GM12878 (cell line): ENCODE results near the gene ZNF512. TPM values are rescaled to one million over a fixed set of nuclear protein-coding genes. Genes with fewer than 3 reads are reported as not detected.

Source experiments
- ATAC-seq: fragments of 200-7000 bp; cut with Tn5 transposase; 3 replicates; pipeline ENCODE4 v1.9.1; 2020; ENCODE audit warnings: mild to moderate bottlenecking, moderate library complexity
- BruUV-seq: library from RNA; stranded (reverse); fragments of 400-500 nt; replicated peaks from 2 replicates; lab custom pipeline; 2021; lab: Mats Ljungman, UMichigan
- CTCF ChIA-PET: fragments of 300-600 bp; sonication (Branson Sonifier 250); formaldehyde crosslinking; extraction: SDS; loops from one replicate; lab custom pipeline; 2021; ENCODE audit warnings: inconsistent platforms; lab: Yijun Ruan, JAX
- POLR2A ChIA-PET: fragments of 350-600 bp; formaldehyde crosslinking; extraction: SDS; loops from one replicate; lab custom pipeline; 2021; ENCODE audit warnings: inconsistent platforms; lab: Charles Lee
- RAD21 ChIA-PET: fragments of 300-600 bp; sonication (Branson Sonifier 250); formaldehyde crosslinking; loops from one replicate; lab custom pipeline; 2023; ENCODE audit warnings: antibody characterized with exemption; ENCODE audit not compliant: unreplicated experiment; lab: Charles Lee
- SMC1A ChIA-PET: fragments of 300-600 bp; sonication (Branson Sonifier 250); formaldehyde crosslinking; loops from one replicate; lab custom pipeline; 2023; ENCODE audit not compliant: unreplicated experiment, uncharacterized antibody; lab: Charles Lee
- DNase-seq: peaks from one replicate; pipeline ENCODE4 v3.0.0-alpha.2; 2011; ENCODE audit warnings: low read depth, low spot score
- FAIRE-seq: peaks from 3 replicates; lab custom pipeline; 2011; peaks lifted over from hg19 to GRCh38; lab: Jason Lieb, UNC
- H2AFZ ChIP-seq: 2 replicates; pipeline ENCODE4 v1.6.0; 2011; ENCODE audit warnings: low read depth, low read length, control low read depth; ENCODE audit not compliant: control insufficient read depth
- H3K27ac ChIP-seq: 2 replicates; pipeline ENCODE4 v1.5.1; 2011; ENCODE audit warnings: control low read depth; ENCODE audit not compliant: control insufficient read depth, insufficient read depth
- H3K27me3 ChIP-seq, 2 experiments: replicated peaks in 1 of 2; 2 replicates each; pipeline versions ENCODE4 v1.6.0 to v1.6.1; 2011; ENCODE audit warnings: low read length in 1 of 2; ENCODE audit not compliant: control insufficient read depth in 2 of 2, insufficient read depth in 2 of 2
- H3K36me3 ChIP-seq, 2 experiments: 2 replicates each; pipeline ENCODE4 v1.5.1; 2011; ENCODE audit warnings: low read length in 1 of 2; ENCODE audit not compliant: control insufficient read depth in 2 of 2, insufficient read depth in 2 of 2
- H3K4me1 ChIP-seq: 2 replicates; pipeline ENCODE4 v1.6.1; 2011; ENCODE audit warnings: mild to moderate bottlenecking, low read length, moderate library complexity, mixed read lengths; ENCODE audit not compliant: control insufficient read depth, insufficient read depth
- H3K4me2 ChIP-seq: 2 replicates; pipeline ENCODE4 v1.6.0; 2011; ENCODE audit warnings: control low read depth; ENCODE audit not compliant: control insufficient read depth, insufficient read depth
- H3K4me3 ChIP-seq: fragments of 200-600 bp; sonication (generic); 2 replicates; pipeline ENCODE4 v1.5.1; 2016
- H3K79me2 ChIP-seq: 2 replicates; pipeline ENCODE4 v1.6.0; 2011; ENCODE audit warnings: low read length; ENCODE audit not compliant: control insufficient read depth, insufficient read depth
- H3K9ac ChIP-seq: 2 replicates; pipeline ENCODE4 v1.8.0; 2011; ENCODE audit warnings: low read length, control low read depth, mixed read lengths; ENCODE audit not compliant: control insufficient read depth, insufficient read depth
- H3K9me3 ChIP-seq: replicated peaks from 3 replicates; pipeline ENCODE4 v1.5.1; 2011; ENCODE audit warnings: mild to moderate bottlenecking, low read length; ENCODE audit not compliant: control insufficient read depth, insufficient read depth
- H4K20me1 ChIP-seq: 2 replicates; pipeline ENCODE4 v1.6.0; 2011; ENCODE audit not compliant: control insufficient read depth, insufficient read depth
- CHD1 ChIP-seq: IDR thresholded peaks from 2 replicates; pipeline ENCODE4 v1.6.1; 2012; ENCODE audit warnings: low read depth, low read length, improper control_type of control experiment
- MYC ChIP-seq: IDR thresholded peaks from 2 replicates; pipeline ENCODE4 v1.6.1; 2011; ENCODE audit warnings: mild to moderate bottlenecking, low read length, moderate library complexity, inconsistent platforms; ENCODE audit not compliant: insufficient read depth, insufficient replicate concordance, insufficient read length, severe bottlenecking
- NFXL1 ChIP-seq: fragments of 450-650 bp; IDR thresholded peaks from 2 replicates; pipeline ENCODE4 v1.6.1; 2017; ENCODE audit warnings: antibody characterized with exemption, mild to moderate bottlenecking, borderline replicate concordance
- PML ChIP-seq: IDR thresholded peaks from 2 replicates; pipeline ENCODE4 v1.6.1; 2012; ENCODE audit warnings: low read length, inconsistent platforms
- SREBF2 ChIP-seq: IDR thresholded peaks from 2 replicates; pipeline ENCODE4 v1.6.1; 2012; ENCODE audit warnings: mild to moderate bottlenecking, low read length
- WGBS: methylation state at CpG from one replicate; pipeline ENCODE4 v1.1.6; 2016; ENCODE audit warnings: low lambda C conversion rate; ENCODE audit not compliant: insufficient replicate concordance, insufficient coverage; ENCODE audit errors: missing lambda C conversion rate; 5-methylcytosine and 5-hydroxymethylcytosine counted together
- in situ Hi-C: fragments of 300-500 bp; cut with MboI; formaldehyde crosslinking; loops from 9 replicates; pipeline ENCODE4 v1.14.3; 2018; ENCODE audit warnings: mixed read lengths
- intact Hi-C: fragments of 100-400 bp; cut with micrococcal nuclease; formaldehyde crosslinking; loops from one replicate; pipeline ENCODE4 v1.14.2; 2022; ENCODE audit not compliant: unreplicated experiment
- polyA plus RNA-seq, 11 experiments: library from polyadenylated mRNA; depleted of rRNA in 4 of 11; unstranded in 6 of 11; stranded (reverse) in 5 of 11; fragments of >200 nt; fragmentation: Nextera tagmentation in 4 of 11; fragmentation: Illumina TruSeq in 1 of 11; extraction: Ambion mirVana in 4 of 11; extraction: Trizol in 1 of 11; gene quantifications; 1 replicate in 1 of 11; 2 replicates in 10 of 11; pipeline versions ENCODE4 v1.2.1 to v1.2.3, GENCODE V29; 2011 to 2016; ENCODE audit warnings: inconsistent platforms in 2 of 11, missing spikeins in 2 of 11, low read depth in 1 of 11
- total RNA-seq, 4 experiments: library from RNA; depleted of rRNA in 3 of 4; stranded (reverse); fragments of >200 nt in 3 of 4; fragmentation: Illumina TruSeq in 1 of 4; extraction: Trizol in 1 of 4; gene quantifications; 2 replicates each; pipeline versions ENCODE4 v1.2.1 to v1.2.3, GENCODE V29; 2013 to 2021
- TF ChIP-seq, protein P1 (sequence below): fragments of 450-650 bp; IDR thresholded peaks from 2 replicates; pipeline ENCODE4 v1.6.1; 2014; ENCODE audit warnings: mild to moderate bottlenecking
- TF ChIP-seq, protein P2 (sequence below): IDR thresholded peaks from 2 replicates; pipeline ENCODE4 v1.6.1; 2011; ENCODE audit warnings: borderline replicate concordance, low read depth, mild to moderate bottlenecking, moderate library complexity, low read length; ENCODE audit not compliant: insufficient read depth, poor library complexity, severe bottlenecking

Gene ZNF512
- total and polyA plus RNA-seq, 10 of the 15 experiments (the other 5 are each of a cell fraction or from before 2014, with no cell fraction given), result 14.1 to 61.9 (median 31.2) TPM

DNA sequence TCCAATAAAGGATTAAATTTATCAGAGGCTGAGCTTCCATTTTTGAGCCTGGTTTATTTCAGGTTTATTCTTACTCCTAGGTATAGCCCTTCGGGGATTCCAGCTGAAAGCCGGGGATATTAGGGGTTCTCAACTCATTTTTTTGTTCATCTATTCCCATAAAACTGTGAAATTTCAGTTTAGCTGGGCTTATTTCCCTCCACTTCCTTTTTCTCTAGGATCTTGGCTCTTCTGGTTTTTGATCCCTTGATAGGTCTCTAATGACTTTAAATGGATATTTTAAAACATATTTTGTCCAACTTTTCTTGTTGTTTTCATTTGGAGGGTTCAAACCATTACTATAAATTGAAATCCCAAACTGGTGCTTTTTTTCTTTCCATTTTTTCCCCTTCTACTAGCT lies 23.6 kb upstream of the ZNF512 start:
- CTCF ChIA-PET, result no interaction called here
- no peak overlapping the region for H2AFZ ChIP-seq
- no peaks in the 10 kb centered on the region for H3K27me3 ChIP-seq
- TF ChIP-seq, protein P1, sequence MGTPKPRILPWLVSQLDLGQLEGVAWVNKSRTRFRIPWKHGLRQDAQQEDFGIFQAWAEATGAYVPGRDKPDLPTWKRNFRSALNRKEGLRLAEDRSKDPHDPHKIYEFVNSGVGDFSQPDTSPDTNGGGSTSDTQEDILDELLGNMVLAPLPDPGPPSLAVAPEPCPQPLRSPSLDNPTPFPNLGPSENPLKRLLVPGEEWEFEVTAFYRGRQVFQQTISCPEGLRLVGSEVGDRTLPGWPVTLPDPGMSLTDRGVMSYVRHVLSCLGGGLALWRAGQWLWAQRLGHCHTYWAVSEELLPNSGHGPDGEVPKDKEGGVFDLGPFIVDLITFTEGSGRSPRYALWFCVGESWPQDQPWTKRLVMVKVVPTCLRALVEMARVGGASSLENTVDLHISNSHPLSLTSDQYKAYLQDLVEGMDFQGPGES, result no peak
- TF ChIP-seq, protein P2, sequence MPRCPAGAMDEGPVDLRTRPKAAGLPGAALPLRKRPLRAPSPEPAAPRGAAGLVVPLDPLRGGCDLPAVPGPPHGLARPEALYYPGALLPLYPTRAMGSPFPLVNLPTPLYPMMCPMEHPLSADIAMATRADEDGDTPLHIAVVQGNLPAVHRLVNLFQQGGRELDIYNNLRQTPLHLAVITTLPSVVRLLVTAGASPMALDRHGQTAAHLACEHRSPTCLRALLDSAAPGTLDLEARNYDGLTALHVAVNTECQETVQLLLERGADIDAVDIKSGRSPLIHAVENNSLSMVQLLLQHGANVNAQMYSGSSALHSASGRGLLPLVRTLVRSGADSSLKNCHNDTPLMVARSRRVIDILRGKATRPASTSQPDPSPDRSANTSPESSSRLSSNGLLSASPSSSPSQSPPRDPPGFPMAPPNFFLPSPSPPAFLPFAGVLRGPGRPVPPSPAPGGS, result no peak
- no peak for TF ChIP-seq NFXL1
- TF ChIP-seq MYC, result no peak
- TF ChIP-seq PML, result no peak
- TF ChIP-seq SREBF2, result no peak
- no peak for TF ChIP-seq CHD1
- TF ChIP-seq, all 136 proteins: peak for 0
- Histone ChIP-seq H3K79me2 (no peaks in the 10 kb centered on the region), H3K36me3 (no peaks in the 10 kb centered on the region), H3K4me1 (no peaks in the 10 kb centered on the region), H3K9ac (no peak overlapping the region), H4K20me1 (no peaks in the 10 kb centered on the region), H3K9me3 (no peaks in the 10 kb centered on the region), H3K4me3 (no peak overlapping the region), H3K4me2 (no peak overlapping the region), H3K27ac (no peak overlapping the region)
- intact Hi-C loops, result no loop called here
- ATAC-seq (no peak), DNase-seq (no peak), FAIRE-seq (no peak)
- POLR2A ChIA-PET, result no interaction called here
- RAD21 ChIA-PET, result no interaction called here
- no TSS peak for BruUV-seq
- in situ Hi-C loops, result no loop called here
- SMC1A ChIA-PET, result no interaction called here
- 31% methylated on average over 2 of the region's 2 CpGs for WGBS
